HG02759 (cell line): Measurements from ENCODE around the gene SIX1.

Source experiments
- ATAC-seq: cut with Tn5 transposase; IDR thresholded peaks from one replicate; pipeline ENCODE4 v1.9.1; 2021; ENCODE audit warnings: mild to moderate bottlenecking, moderate library complexity; ENCODE audit not compliant: unreplicated experiment

Gene SIX1

GRCh38 chr14:60655898-60656685 is 6.8 kb upstream of the SIX1 start:
- ATAC-seq: no peak

- no peak for ATAC-seq
Measured at GRCh38 chr14:60655119-60655897, 6.0 kb upstream of the SIX1 start.

GRCh38 chr14:60654334-60654821 is 5.1 kb upstream of the SIX1 start:
- ATAC-seq: no peak

- no peak for ATAC-seq
Measured at GRCh38 chr14:60653701-60654161, 4.5 kb upstream of the SIX1 start.

DNA sequence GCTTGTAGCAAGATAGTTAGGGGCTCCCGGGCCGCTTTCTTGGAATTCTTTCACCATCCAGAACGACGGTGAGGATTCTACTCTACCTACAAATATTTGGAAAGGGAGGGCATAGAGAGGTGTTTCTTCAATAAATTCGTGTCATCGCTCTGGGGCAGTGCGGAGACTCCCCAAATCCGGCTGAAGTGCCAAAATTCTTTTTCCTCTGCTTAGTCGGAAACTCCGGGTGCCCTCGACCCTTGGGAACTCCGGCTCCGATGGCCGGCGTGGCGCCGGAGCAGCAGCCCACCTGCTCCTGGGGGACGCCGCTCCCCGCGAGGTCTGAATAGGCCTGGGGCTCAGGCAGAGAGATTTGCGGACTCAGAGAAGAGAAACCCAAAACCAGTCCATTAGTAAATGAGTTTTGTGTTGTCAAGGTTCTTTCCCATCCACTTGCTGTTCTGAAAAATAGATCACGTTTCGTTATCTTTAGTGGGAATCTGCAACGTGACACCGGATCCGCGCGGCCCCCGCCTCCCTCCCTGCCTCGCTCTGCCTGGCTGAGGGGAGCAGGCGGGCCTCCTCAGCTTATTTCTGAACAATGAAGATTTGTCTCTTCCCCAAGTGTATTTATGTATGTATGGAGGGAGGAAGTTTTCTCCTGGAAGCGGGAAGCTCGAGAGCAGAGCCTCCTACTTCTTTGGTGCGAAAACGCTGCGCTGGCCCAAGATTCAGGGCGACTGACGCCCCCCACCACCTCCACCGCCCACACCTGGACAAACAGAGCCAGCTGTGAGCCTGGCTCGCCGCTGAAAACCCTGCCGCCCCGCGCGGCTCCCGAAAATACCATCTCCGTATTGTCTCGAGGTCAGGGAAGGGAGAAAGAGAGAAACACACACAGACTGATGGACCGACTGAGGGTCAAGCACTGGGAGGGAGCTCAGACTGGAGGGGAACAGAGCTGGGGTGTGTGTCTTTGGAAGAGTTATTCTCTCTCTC is 3.7 kb upstream of the SIX1 start:
- ATAC-seq: no peak

GRCh38 chr14:60651796-60652673 is 2.8 kb upstream of the SIX1 start:
- no peak for ATAC-seq

DNA sequence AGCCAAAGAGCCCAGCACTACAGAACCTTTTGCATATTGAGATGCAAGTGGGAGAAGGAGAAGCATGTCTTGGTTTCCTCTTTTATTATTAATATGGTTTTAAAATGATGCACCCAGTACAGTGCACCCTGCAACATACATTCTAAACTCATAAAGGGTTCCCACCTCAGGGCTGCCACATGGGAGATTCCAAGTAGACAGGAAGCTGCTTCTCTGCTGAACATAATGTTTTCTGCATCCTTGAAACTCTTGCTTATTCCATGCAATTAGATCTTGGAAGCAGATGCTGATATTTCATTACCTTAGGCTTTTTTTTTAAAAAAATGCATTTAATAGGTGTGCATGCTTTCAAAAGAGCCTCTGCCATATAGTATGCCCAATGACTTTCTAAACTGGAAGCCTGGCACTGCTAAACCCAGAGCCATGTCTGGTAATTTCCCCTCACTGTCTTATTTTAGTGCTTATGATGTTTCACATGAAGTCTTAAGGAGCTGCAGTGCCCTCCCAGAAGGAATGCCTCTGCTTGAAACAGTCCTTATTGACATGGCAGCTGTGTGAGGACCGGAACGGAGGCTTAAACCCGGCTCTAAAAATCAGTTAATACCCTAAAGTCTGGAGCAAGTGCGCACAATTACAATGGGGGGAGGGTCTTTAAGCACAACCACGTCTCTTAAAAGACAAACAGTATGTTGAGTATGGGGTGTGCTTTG is 2.0 kb upstream of the SIX1 start:
- ATAC-seq: no peak

DNA sequence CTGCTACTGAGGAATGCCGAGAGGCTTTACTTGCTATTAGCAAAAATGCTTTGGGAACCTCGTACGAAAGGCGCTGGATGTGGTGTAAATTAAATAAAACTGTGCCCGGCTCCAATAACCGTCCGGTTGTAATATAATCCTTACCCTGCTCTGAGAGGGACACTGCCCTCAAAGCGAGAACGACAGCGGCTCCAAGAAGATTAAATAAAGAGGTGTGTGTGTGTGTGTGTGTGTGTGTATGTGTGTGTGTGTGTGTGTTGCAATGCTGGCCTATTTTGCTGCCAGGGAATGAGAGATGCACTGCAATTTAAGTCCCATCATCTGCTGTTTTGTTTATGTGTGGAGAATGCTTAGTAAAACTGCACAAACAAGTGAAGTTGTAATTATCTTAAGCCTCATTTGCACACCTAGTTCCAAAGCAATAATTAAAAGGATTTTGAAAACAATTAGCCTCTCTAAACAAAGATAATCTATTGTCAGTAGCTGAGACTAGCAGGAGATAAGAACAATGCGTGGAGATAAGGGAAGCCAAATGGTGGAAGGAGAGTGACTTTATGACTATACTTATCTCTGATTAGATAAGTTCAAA is 1.2 kb upstream of the SIX1 start:
- ATAC-seq: no peak

DNA sequence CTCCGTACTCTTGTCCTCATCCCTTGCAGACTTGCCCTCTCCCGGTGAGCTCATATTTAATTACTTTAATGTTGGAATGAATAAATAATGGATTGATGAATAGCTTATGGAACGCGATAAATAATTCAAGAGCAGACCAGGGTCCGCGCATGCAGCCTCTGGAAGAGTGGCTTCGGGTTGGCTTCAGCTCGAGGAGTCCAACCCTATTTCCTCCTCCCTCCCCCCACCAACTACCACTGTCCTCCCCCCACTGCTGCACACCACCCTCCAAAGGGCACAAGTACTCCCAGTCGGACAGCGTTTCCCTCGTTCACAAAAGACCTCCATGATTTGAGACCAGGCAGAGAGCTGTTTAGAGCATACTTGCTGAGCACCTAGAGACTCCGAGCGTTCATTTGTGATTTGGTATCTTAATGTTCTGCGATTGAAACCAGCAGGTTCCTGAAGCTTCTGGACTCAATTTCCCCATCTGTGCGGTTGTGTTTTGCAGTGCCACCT is 647 bp upstream of the SIX1 start:
- ATAC-seq: no peak

GRCh38 chr14:60648249-60648933 is 886 bp downstream of the SIX1 start:
- no peak for ATAC-seq

DNA sequence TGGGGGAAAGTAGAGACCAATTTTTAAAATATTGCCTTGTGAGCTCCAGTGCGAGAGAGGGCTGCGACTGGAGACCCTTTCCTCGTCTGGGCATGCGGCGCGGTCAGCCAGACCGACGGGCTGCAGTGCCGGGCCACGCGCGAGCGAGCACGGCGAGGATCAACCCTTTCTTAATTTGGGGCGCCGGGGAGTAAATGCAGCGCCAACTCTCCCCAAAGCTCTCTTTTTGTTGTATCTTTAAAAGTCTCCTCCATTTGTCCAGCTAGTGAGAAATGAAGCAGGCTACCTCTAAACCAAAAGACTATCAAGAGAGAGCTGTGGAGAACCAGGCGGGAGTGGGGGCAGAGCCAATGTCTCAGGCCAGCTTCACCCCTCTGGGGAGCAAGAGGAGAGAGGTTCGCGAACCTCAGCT is 1.4 kb downstream of the SIX1 start:
- ATAC-seq: no peak

GRCh38 chr14:60647081-60647836 is 2.0 kb downstream of the SIX1 start:
- ATAC-seq: no peak

- ATAC-seq: no peak
Measured at GRCh38 chr14:60646226-60646818, 3.0 kb downstream of the SIX1 start.

GRCh38 chr14:60645126-60645741 is 4.0 kb downstream of the SIX1 start:
- ATAC-seq: no peak

- no peak for ATAC-seq
Measured at GRCh38 chr14:60644666-60645065, 4.6 kb downstream of the SIX1 start.

GRCh38 chr14:60643463-60644314 is 5.6 kb downstream of the SIX1 start:
- no peak for ATAC-seq
